T-helper 17 cell (primary cell): ENCODE measurements around the gene PRDM16. TPM values are rescaled to one million over a fixed set of nuclear protein-coding genes. Genes with fewer than 3 reads are reported as not detected.

ENCODE experiments used
- ATAC-seq: fragments of 150-1000 bp; cut with Tn5 transposase; 2 replicates; pipeline ENCODE4 v1.10.0; 2021; ENCODE audit warnings: mild to moderate bottlenecking, moderate library complexity
- DNase-seq, 3 donors: peaks; one replicate each; pipeline versions ENCODE4 v3.0.0 to v3.0.0-alpha.2; 2020 to 2021
- H3K9me3 ChIP-seq: one replicate; pipeline ENCODE4 v1.7.0; 2013; ENCODE audit warnings: low read length, mild to moderate bottlenecking; ENCODE audit not compliant: control insufficient read depth, poor library complexity, severe bottlenecking
- H3K27ac Mint-ChIP-seq: one replicate; pipeline ENCODE4 v1.8.0; 2022; ENCODE audit warnings: mild to moderate bottlenecking, moderate library complexity, mixed read lengths
- H3K27me3 Mint-ChIP-seq: one replicate; pipeline ENCODE4 v1.8.0; 2022; ENCODE audit warnings: mixed read lengths
- H3K36me3 Mint-ChIP-seq: one replicate; pipeline ENCODE4 v1.8.0; 2022; ENCODE audit warnings: low read depth, mixed read lengths
- H3K4me1 Mint-ChIP-seq: one replicate; pipeline ENCODE4 v1.8.0; 2022; ENCODE audit warnings: mild to moderate bottlenecking, mixed read lengths
- H3K4me3 Mint-ChIP-seq: one replicate; pipeline ENCODE4 v1.8.0; 2022; ENCODE audit warnings: mild to moderate bottlenecking, moderate library complexity, mixed read lengths
- total RNA-seq, 4 donors: library from RNA in 2 of 4; stranded (reverse) in 2 of 4; gene quantifications; one replicate each; pipeline ENCODE4 v1.2.3 and lab custom pipeline; 2022 to 2026

PRDM16 gene
- total RNA-seq, 2 donors from 2014 or later, result not detected

DNA sequence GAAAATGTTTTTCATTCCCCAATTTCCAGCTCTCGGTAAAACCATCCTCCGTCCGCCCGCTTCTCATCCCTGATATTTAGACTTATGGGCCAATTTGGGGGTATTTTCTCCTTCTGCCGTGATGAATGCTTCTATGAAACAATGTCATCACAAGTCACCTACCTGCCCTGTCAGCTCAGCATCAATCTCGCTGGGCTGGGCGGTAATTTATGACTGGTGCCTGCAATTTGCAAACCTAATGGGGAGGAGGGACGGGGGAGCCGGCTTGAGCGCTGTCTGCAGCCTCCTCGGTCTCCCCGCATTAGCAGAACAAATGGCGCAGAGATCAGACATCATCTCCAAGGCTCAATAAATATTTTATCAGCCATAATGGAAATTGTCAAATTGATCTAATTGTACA is 72.1 kb downstream of the PRDM16 start:
- no peak overlapping the region for H3K4me3 Mint-ChIP-seq
- peaks cover 27% of the 10 kb centered on the region for H3K27me3 Mint-ChIP-seq
- no peak for DNase-seq
- no peak overlapping the region for H3K27ac Mint-ChIP-seq
- H3K36me3 Mint-ChIP-seq, result no peaks in the 10 kb centered on the region
- no peaks in the 10 kb centered on the region for H3K9me3 ChIP-seq
- no peak for ATAC-seq
- H3K4me1 Mint-ChIP-seq, result no peaks in the 10 kb centered on the region

DNA sequence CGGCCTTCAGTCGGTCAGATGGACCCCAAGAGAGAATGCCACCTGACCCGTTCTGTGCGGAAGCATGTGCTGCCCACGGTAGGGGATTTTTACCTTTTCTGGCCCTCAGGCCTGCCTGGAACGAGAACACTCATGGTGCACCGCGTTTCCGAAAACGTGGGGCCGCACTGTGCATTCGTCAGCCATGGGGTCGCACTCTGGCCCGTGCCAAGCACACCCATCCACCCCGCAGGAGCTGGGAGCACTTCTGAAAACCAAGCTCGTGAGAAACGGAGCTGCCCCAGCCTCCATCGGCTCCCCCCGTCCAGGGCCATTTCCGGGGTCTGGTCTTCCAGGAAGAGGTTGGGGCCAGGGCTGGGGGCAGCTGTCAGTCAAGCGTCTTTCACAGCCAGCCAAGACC is 72.8 kb downstream of the PRDM16 start:
- H3K4me3 Mint-ChIP-seq, result no peak overlapping the region
- no peak for ATAC-seq

GRCh38 chr1:3142236-3142635 is 73.2 kb downstream of the PRDM16 start:
- H3K9me3 ChIP-seq, result no peaks in the 10 kb centered on the region
- no peaks in the 10 kb centered on the region for H3K36me3 Mint-ChIP-seq
- H3K4me1 Mint-ChIP-seq, result no peaks in the 10 kb centered on the region
- no peak overlapping the region for H3K4me3 Mint-ChIP-seq
- H3K27me3 Mint-ChIP-seq, result peaks cover 19% of the 10 kb centered on the region
- DNase-seq (no peak), ATAC-seq (no peak)
- H3K27ac Mint-ChIP-seq, result no peak overlapping the region

More for the DNA sequence above, 72.8 kb downstream of the PRDM16 start:
- no peak for DNase-seq
- no peaks in the 10 kb centered on the region for H3K36me3 Mint-ChIP-seq
- H3K9me3 ChIP-seq, result no peaks in the 10 kb centered on the region
- no peak overlapping the region for H3K27ac Mint-ChIP-seq
- no peaks in the 10 kb centered on the region for H3K4me1 Mint-ChIP-seq
- peaks cover 23% of the 10 kb centered on the region for H3K27me3 Mint-ChIP-seq

DNA sequence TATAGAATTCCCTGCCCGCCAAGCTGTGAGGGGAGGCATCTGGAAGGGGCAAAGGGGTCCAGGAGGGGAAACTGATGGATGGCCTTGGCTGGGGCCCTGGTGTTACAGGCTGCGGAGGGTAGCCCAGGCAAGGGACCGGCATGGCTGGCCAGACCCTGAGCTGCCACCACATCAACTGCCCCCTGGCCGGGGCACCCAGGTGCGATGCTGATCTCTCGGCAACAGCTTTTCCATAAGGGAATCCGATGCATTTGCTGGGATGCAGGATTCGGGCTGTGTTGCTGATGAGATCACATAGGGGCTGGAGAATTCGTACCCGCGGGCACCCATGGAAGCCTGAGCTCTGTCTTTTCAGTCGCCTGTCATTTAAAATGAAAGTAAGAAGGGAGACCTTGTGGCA is 73.7 kb downstream of the PRDM16 start:
- no peaks in the 10 kb centered on the region for H3K36me3 Mint-ChIP-seq
- H3K4me3 Mint-ChIP-seq, result no peak overlapping the region
- H3K4me1 Mint-ChIP-seq, result no peaks in the 10 kb centered on the region
- ATAC-seq (no peak), DNase-seq (no peak)
- no peak overlapping the region for H3K27ac Mint-ChIP-seq
- H3K9me3 ChIP-seq, result no peaks in the 10 kb centered on the region
- peaks cover 18% of the 10 kb centered on the region for H3K27me3 Mint-ChIP-seq

- H3K9me3 ChIP-seq, result no peaks in the 10 kb centered on the region
- ATAC-seq (no peak), DNase-seq (no peak)
- Mint-ChIP-seq H3K27me3 (peaks cover 10% of the 10 kb centered on the region), H3K4me1 (no peaks in the 10 kb centered on the region), H3K36me3 (no peaks in the 10 kb centered on the region), H3K27ac (no peak overlapping the region), H3K4me3 (no peak overlapping the region)
These were observed 76.7 kb downstream of the PRDM16 start for GRCh38 chr1:3145532-3146325.

DNA sequence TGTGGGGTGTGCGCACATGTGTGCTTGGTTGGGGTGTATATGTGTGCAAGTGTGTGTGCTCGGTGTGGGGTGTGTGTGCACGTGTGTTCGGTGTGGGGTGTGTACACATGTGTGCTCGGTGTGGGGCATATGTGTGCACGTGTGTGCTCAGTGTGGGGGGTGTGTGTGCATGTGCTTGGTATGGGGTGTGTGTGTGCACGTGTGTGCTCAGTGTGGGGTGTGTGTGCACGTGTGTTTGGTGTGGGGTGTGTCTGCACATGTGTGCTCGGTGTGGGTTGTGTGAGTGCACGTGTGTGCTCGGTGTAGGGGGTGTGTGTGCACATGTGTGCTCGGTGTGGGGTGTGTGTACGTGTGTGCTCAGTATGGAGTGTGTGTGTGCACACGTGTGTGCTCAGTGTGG is 77.5 kb downstream of the PRDM16 start:
- no peaks in the 10 kb centered on the region for H3K4me1 Mint-ChIP-seq
- H3K27me3 Mint-ChIP-seq, result peaks cover 10% of the 10 kb centered on the region
- ATAC-seq (no peak), DNase-seq (no peak)
- no peaks in the 10 kb centered on the region for H3K9me3 ChIP-seq
- H3K36me3 Mint-ChIP-seq, result no peaks in the 10 kb centered on the region
- no peak overlapping the region for H3K4me3 Mint-ChIP-seq
- H3K27ac Mint-ChIP-seq, result no peak overlapping the region

GRCh38 chr1:3146907-3147306 is 77.9 kb downstream of the PRDM16 start:
- ATAC-seq, result no peak
- H3K9me3 ChIP-seq, result no peaks in the 10 kb centered on the region
- Mint-ChIP-seq H3K27ac (no peak overlapping the region), H3K4me1 (no peaks in the 10 kb centered on the region), H3K4me3 (no peak overlapping the region), H3K27me3 (peaks cover 10% of the 10 kb centered on the region), H3K36me3 (no peaks in the 10 kb centered on the region)
- no peak for DNase-seq

- H3K36me3 Mint-ChIP-seq, result no peaks in the 10 kb centered on the region
- peaks cover 20% of the 10 kb centered on the region for H3K27me3 Mint-ChIP-seq
- no peaks in the 10 kb centered on the region for H3K4me1 Mint-ChIP-seq
- H3K4me3 Mint-ChIP-seq, result no peak overlapping the region
- H3K9me3 ChIP-seq, result no peaks in the 10 kb centered on the region
- DNase-seq, result no peak
- ATAC-seq, result no peak
- H3K27ac Mint-ChIP-seq, result no peak overlapping the region
These were observed 79.2 kb downstream of the PRDM16 start for GRCh38 chr1:3148171-3148570.

GRCh38 chr1:3149277-3149676 is 80.3 kb downstream of the PRDM16 start:
- Mint-ChIP-seq H3K4me1 (no peaks in the 10 kb centered on the region), H3K36me3 (no peaks in the 10 kb centered on the region), H3K27me3 (peaks cover 26% of the 10 kb centered on the region), H3K27ac (no peak overlapping the region), H3K4me3 (no peak overlapping the region)
- no peaks in the 10 kb centered on the region for H3K9me3 ChIP-seq
- ATAC-seq, result no peak
- DNase-seq, result no peak

GRCh38 chr1:3151456-3151855 is 82.5 kb downstream of the PRDM16 start:
- DNase-seq (no peak), ATAC-seq (no peak)
- Mint-ChIP-seq H3K27me3 (peaks cover 47% of the 10 kb centered on the region), H3K4me1 (no peaks in the 10 kb centered on the region), H3K27ac (no peak overlapping the region), H3K36me3 (no peaks in the 10 kb centered on the region), H3K4me3 (no peak overlapping the region)
- H3K9me3 ChIP-seq, result no peaks in the 10 kb centered on the region

- Mint-ChIP-seq H3K4me3 (no peak overlapping the region), H3K27ac (no peak overlapping the region), H3K36me3 (no peaks in the 10 kb centered on the region), H3K27me3 (peaks cover 52% of the 10 kb centered on the region), H3K4me1 (no peaks in the 10 kb centered on the region)
- ATAC-seq (no peak), DNase-seq (no peak)
- H3K9me3 ChIP-seq, result no peaks in the 10 kb centered on the region
These were observed 83.1 kb downstream of the PRDM16 start for GRCh38 chr1:3152143-3152542.

- H3K9me3 ChIP-seq, result no peaks in the 10 kb centered on the region
- DNase-seq (no peak), ATAC-seq (no peak)
- H3K36me3 Mint-ChIP-seq, result no peaks in the 10 kb centered on the region
- H3K4me1 Mint-ChIP-seq, result no peaks in the 10 kb centered on the region
- no peak overlapping the region for H3K27ac Mint-ChIP-seq
- peaks cover 52% of the 10 kb centered on the region for H3K27me3 Mint-ChIP-seq
- no peak overlapping the region for H3K4me3 Mint-ChIP-seq
These were observed 84.2 kb downstream of the PRDM16 start for GRCh38 chr1:3153197-3153596.

- no peak for DNase-seq
- no peaks in the 10 kb centered on the region for H3K9me3 ChIP-seq
- Mint-ChIP-seq H3K36me3 (no peaks in the 10 kb centered on the region), H3K27me3 (peaks cover 58% of the 10 kb centered on the region), H3K4me1 (no peaks in the 10 kb centered on the region), H3K27ac (no peak overlapping the region), H3K4me3 (no peak overlapping the region)
- no peak for ATAC-seq
These were observed 85.1 kb downstream of the PRDM16 start for GRCh38 chr1:3153902-3154795.
